Ovary (tissue), 3 donors: Measurements from ENCODE around the gene MSI2.

Experiments used
- POLR2A ChIP-seq: fragments of 450-650 bp; IDR thresholded peaks from one replicate; pipeline ENCODE4 v1.6.1; 2017; ENCODE audit warnings: antibody characterized with exemption, mild to moderate bottlenecking, moderate library complexity
- TF ChIP-seq, protein P1 (sequence below), 3 donors: fragments of 450-650 bp in 2 of 3; fragments of 200-600 bp in 1 of 3; IDR thresholded peaks; one replicate each; pipeline versions ENCODE4 v1.5.1 to v1.8.0; 2016 to 2022; ENCODE audit warnings: antibody characterized with exemption in 3 of 3, mild to moderate bottlenecking in 1 of 3
- donor health status: DM: no; HTN: no; CAD: no.

GRCh38 chr17:57696050-57696449 is 439.7 kb downstream of the MSI2 start:
- TF ChIP-seq, protein P1, sequence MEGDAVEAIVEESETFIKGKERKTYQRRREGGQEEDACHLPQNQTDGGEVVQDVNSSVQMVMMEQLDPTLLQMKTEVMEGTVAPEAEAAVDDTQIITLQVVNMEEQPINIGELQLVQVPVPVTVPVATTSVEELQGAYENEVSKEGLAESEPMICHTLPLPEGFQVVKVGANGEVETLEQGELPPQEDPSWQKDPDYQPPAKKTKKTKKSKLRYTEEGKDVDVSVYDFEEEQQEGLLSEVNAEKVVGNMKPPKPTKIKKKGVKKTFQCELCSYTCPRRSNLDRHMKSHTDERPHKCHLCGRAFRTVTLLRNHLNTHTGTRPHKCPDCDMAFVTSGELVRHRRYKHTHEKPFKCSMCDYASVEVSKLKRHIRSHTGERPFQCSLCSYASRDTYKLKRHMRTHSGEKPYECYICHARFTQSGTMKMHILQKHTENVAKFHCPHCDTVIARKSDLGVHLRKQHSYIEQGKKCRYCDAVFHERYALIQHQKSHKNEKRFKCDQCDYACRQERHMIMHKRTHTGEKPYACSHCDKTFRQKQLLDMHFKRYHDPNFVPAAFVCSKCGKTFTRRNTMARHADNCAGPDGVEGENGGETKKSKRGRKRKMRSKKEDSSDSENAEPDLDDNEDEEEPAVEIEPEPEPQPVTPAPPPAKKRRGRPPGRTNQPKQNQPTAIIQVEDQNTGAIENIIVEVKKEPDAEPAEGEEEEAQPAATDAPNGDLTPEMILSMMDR (IDR thresholded peaks at IDR 0.05): no peak
- TF ChIP-seq POLR2A: no peak
